IMR-90 (cell line): ENCODE data around the gene TENM3. TPM values are rescaled to one million over a fixed set of nuclear protein-coding genes. Genes with fewer than 3 reads are reported as not detected.

Experiments used
- ATAC-seq: fragments of 200-7000 bp; cut with Tn5 transposase; 2 replicates; pipeline ENCODE4 v1.9.1; 2020; ENCODE audit warnings: low read depth, mild to moderate bottlenecking, moderate library complexity
- BruUV-seq: library from RNA; stranded (reverse); fragments of 400-500 nt; replicated peaks from 2 replicates; lab custom pipeline; 2021; lab: Mats Ljungman, UMichigan
- CTCF ChIA-PET: fragments of 300-600 bp; formaldehyde crosslinking; extraction: SDS; loops from one replicate; lab custom pipeline; 2021; ENCODE audit warnings: antibody characterized with exemption; lab: Yijun Ruan, JAX
- POLR2A ChIA-PET: fragments of 300-600 bp; sonication (Branson Sonifier 250); formaldehyde crosslinking; loops from one replicate; lab custom pipeline; 2022; ENCODE audit warnings: antibody characterized with exemption; ENCODE audit not compliant: unreplicated experiment; lab: Charles Lee
- DNase-seq: peaks from one replicate; pipeline ENCODE4 v3.0.0; 2013
- H2AFZ ChIP-seq: replicated peaks from 2 replicates; pipeline ENCODE3; 2013; ENCODE audit warnings: low read length, mild to moderate bottlenecking; ENCODE audit not compliant: poor library complexity
- H2AK5ac ChIP-seq: 2 replicates; pipeline ENCODE4 v1.6.1; 2013; ENCODE audit warnings: low read depth, low read length, inconsistent platforms
- H2AK9ac ChIP-seq: replicated peaks from 2 replicates; pipeline ENCODE3; 2013; ENCODE audit warnings: mild to moderate bottlenecking, low read depth, low read length, moderate library complexity; ENCODE audit not compliant: poor library complexity
- H2BK120ac ChIP-seq: 2 replicates; pipeline ENCODE4 v1.6.1; 2013; ENCODE audit warnings: low read depth, low read length, inconsistent platforms
- H2BK15ac ChIP-seq: 3 replicates; pipeline ENCODE4 v1.6.1; 2013; ENCODE audit warnings: low read depth, low read length, inconsistent platforms
- H2BK20ac ChIP-seq: 2 replicates; pipeline ENCODE4 v1.6.1; 2013; ENCODE audit warnings: low read depth, mild to moderate bottlenecking, inconsistent platforms, low read length, moderate library complexity
- H2BK5ac ChIP-seq: 2 replicates; pipeline ENCODE4 v1.6.1; 2013; ENCODE audit warnings: mild to moderate bottlenecking, low read depth, low read length, inconsistent platforms; ENCODE audit not compliant: poor library complexity, severe bottlenecking
- H3K14ac ChIP-seq: replicated peaks from 2 replicates; pipeline ENCODE4 v1.6.1; 2013; ENCODE audit warnings: low read depth, low read length, inconsistent platforms
- H3K18ac ChIP-seq: 2 replicates; pipeline ENCODE4 v1.6.1; 2013; ENCODE audit warnings: low read depth, low read length, control low read depth
- H3K23ac ChIP-seq: 2 replicates; pipeline ENCODE4 v1.6.1; 2013; ENCODE audit warnings: low read depth, low read length, inconsistent platforms
- H3K27ac ChIP-seq: 2 replicates; pipeline ENCODE4 v1.5.1; 2013; ENCODE audit warnings: mild to moderate bottlenecking, control low read depth, low read length; ENCODE audit not compliant: insufficient read depth
- H3K27me3 ChIP-seq: 2 replicates; pipeline ENCODE4 v1.6.1; 2013; ENCODE audit warnings: low read length; ENCODE audit not compliant: control insufficient read depth, insufficient read depth
- H3K36me3 ChIP-seq: 2 replicates; pipeline ENCODE4 v1.6.1; 2013; ENCODE audit warnings: low read length, mixed read lengths; ENCODE audit not compliant: control insufficient read depth, insufficient read depth
- H3K4ac ChIP-seq: 2 replicates; pipeline ENCODE4 v1.6.1; 2013; ENCODE audit warnings: low read depth, low read length, inconsistent platforms
- H3K4me1 ChIP-seq: 2 replicates; pipeline ENCODE4 v1.6.1; 2013; ENCODE audit warnings: low read length, mixed read lengths; ENCODE audit not compliant: control insufficient read depth, insufficient read depth
- H3K4me2 ChIP-seq: 2 replicates; pipeline ENCODE4 v1.6.1; 2013; ENCODE audit warnings: low read depth, mild to moderate bottlenecking, control low read depth, low read length, moderate library complexity
- H3K4me3 ChIP-seq: 2 replicates; pipeline ENCODE4 v1.5.1; 2013; ENCODE audit warnings: low read depth, mild to moderate bottlenecking, control low read depth, low read length, moderate library complexity; ENCODE audit not compliant: insufficient read depth
- H3K56ac ChIP-seq: 2 replicates; pipeline ENCODE4 v1.6.1; 2013; ENCODE audit warnings: low read length, inconsistent platforms; ENCODE audit not compliant: insufficient read depth; ENCODE audit errors: extremely low read depth
- H3K79me1 ChIP-seq, 2 experiments: 2 replicates each; pipeline ENCODE4 v1.6.1; 2013; ENCODE audit warnings: low read length in 2 of 2, inconsistent platforms in 1 of 2, low read depth in 1 of 2
- H3K9ac ChIP-seq: 2 replicates; pipeline ENCODE4 v1.6.1; 2013; ENCODE audit warnings: low read depth, low read length, control low read depth
- H3K9me1 ChIP-seq: 2 replicates; pipeline ENCODE4 v1.6.1; 2013; ENCODE audit warnings: low read length, inconsistent platforms; ENCODE audit not compliant: insufficient read depth
- H3K9me3 ChIP-seq: 2 replicates; pipeline ENCODE4 v1.6.1; 2013; ENCODE audit warnings: low read length; ENCODE audit not compliant: control insufficient read depth, insufficient read depth
- H4K20me1 ChIP-seq: 2 replicates; pipeline ENCODE4 v1.6.1; 2013; ENCODE audit warnings: low read length, inconsistent platforms; ENCODE audit not compliant: insufficient read depth
- H4K5ac ChIP-seq: 2 replicates; pipeline ENCODE4 v1.6.1; 2013; ENCODE audit warnings: mild to moderate bottlenecking, low read depth, low read length, control low read depth
- H4K8ac ChIP-seq, 2 experiments: 2 replicates each; pipeline ENCODE4 v1.6.1; 2013; ENCODE audit warnings: low read depth in 2 of 2, low read length in 2 of 2, control low read depth in 1 of 2, inconsistent platforms in 1 of 2
- H4K91ac ChIP-seq: 2 replicates; pipeline ENCODE4 v1.6.1; 2013; ENCODE audit warnings: low read depth, low read length, inconsistent platforms; ENCODE audit not compliant: insufficient read depth
- BHLHE40 ChIP-seq: fragments of 150-350 bp; IDR thresholded peaks from 2 replicates; pipeline ENCODE4 v1.6.1; 2016; ENCODE audit warnings: mild to moderate bottlenecking, low read depth, low read length
- ELK1 ChIP-seq: fragments of 150-350 bp; IDR thresholded peaks from 2 replicates; pipeline ENCODE4 v1.6.1; 2016; ENCODE audit warnings: low read depth, mild to moderate bottlenecking, low read length, moderate library complexity, borderline replicate concordance
- FOS ChIP-seq: fragments of 150-350 bp; IDR thresholded peaks from 2 replicates; pipeline ENCODE4 v1.6.1; 2016; ENCODE audit warnings: low read depth, low read length
- MAFK ChIP-seq: IDR thresholded peaks from 2 replicates; pipeline ENCODE4 v1.6.1; 2012; ENCODE audit warnings: low read depth, low read length, improper control_type of control experiment
- MAZ ChIP-seq: IDR thresholded peaks from 2 replicates; pipeline ENCODE4 v1.6.1; 2012; ENCODE audit warnings: low read depth, mild to moderate bottlenecking, low read length, improper control_type of control experiment, moderate library complexity, borderline replicate concordance
- NFE2L2 ChIP-seq: fragments of 150-350 bp; IDR thresholded peaks from 2 replicates; pipeline ENCODE4 v1.6.1; 2016; ENCODE audit warnings: low read depth, mild to moderate bottlenecking, low read length
- POLR2A ChIP-seq: IDR thresholded peaks from 2 replicates; pipeline ENCODE4 v1.6.1; 2012; ENCODE audit warnings: mild to moderate bottlenecking, low read depth, low read length
- RCOR1 ChIP-seq: IDR thresholded peaks from 2 replicates; pipeline ENCODE4 v1.6.1; 2012; ENCODE audit warnings: mild to moderate bottlenecking, low read length, improper control_type of control experiment; ENCODE audit not compliant: insufficient replicate concordance
- WGBS, 2 experiments: methylation state at CpG; one replicate each; pipeline versions ENCODE4 v1.1.5 to v1.1.7; 2013; ENCODE audit warnings: missing lambda C conversion rate in 2 of 2; ENCODE audit not compliant: insufficient read length in 1 of 2; ENCODE audit errors: extremely low coverage in 2 of 2; 5-methylcytosine and 5-hydroxymethylcytosine counted together
- dilution Hi-C: fragments of 300-500 bp; cut with HindIII; formaldehyde crosslinking; loops from one replicate; pipeline ENCODE4 v1.14.3; 2018; ENCODE audit warnings: low sequenced_read_pairs; ENCODE audit not compliant: unreplicated experiment
- in situ Hi-C: fragments of 300-500 bp; cut with MboI; formaldehyde crosslinking; loops from 3 replicates; pipeline ENCODE4 v1.14.3; 2019; ENCODE audit warnings: low sequenced_read_pairs, inconsistent platforms, mixed read lengths
- intact Hi-C: fragments of 100-400 bp; cut with micrococcal nuclease; formaldehyde crosslinking; loops from 2 replicates; pipeline ENCODE4 v1.10.0; 2022
- polyA plus RNA-seq, 3 experiments: library from polyadenylated mRNA; depleted of rRNA; stranded (reverse); fragments of >200 nt; gene quantifications; 2 replicates each; pipeline ENCODE4 v1.2.3, GENCODE V29; 2012; ENCODE audit warnings: low replicate concordance in 1 of 3
- total RNA-seq: library from RNA; depleted of rRNA; stranded (reverse); fragments of >200 nt; gene quantifications from 2 replicates; pipeline ENCODE4 v1.2.3, GENCODE V29; 2012
- TF ChIP-seq, protein P1 (sequence below): conservative IDR thresholded peaks from 2 replicates; pipeline ENCODE4 v1.5.1; 2012; ENCODE audit warnings: mild to moderate bottlenecking, low read depth, low read length, improper control_type of control experiment

The TENM3 gene
- total and polyA plus RNA-seq, 2 of the 4 experiments (the other 2 are of a cell fraction): 29.9 to 173 TPM

GRCh38 chr4:182325848-182326255, 82.7 kb downstream of the TENM3 start:
- peaks cover 3% of the 10 kb centered on the region; the same call in 1 of the 2 replicates for H3K36me3 ChIP-seq
- 95% methylated on average over 4 of the region's 16 CpGs; no CpG with 5 or more reads in 1 of the 2 experiments for WGBS, 2 experiments

More at GRCh38 chr4:182325848-182326255, 82.7 kb downstream of the TENM3 start:
- no peak overlapping the region for H3K23ac ChIP-seq
- H2AFZ ChIP-seq: no peak overlapping the region
- in situ Hi-C loops: no loop called here
- no peak overlapping the region for H2AK5ac ChIP-seq
- H3K18ac ChIP-seq: no peak overlapping the region
- H2BK20ac ChIP-seq: no peak overlapping the region
- H3K27me3 ChIP-seq: no peaks in the 10 kb centered on the region
- intact Hi-C loops: no loop called here
- H3K9me1 ChIP-seq: no peaks in the 10 kb centered on the region; the same call in 1 of the 2 replicates
- H3K79me1 ChIP-seq: no peaks in the 10 kb centered on the region
- DNase-seq: no peak
- no peak overlapping the region for H2BK120ac ChIP-seq
- no peaks in the 10 kb centered on the region for H4K20me1 ChIP-seq
- no peak overlapping the region for H3K27ac ChIP-seq
- no peak overlapping the region for H3K14ac ChIP-seq
- H4K91ac ChIP-seq: no peak overlapping the region
- ATAC-seq: no peak
- H2AK9ac ChIP-seq: no peak overlapping the region
- no peak overlapping the region for H3K4me2 ChIP-seq
- no TSS peak for BruUV-seq
- ChIA-PET POLR2A (no interaction called here), CTCF (no interaction called here)
- no peak overlapping the region for H3K56ac ChIP-seq
- no peaks in the 10 kb centered on the region for H3K9me3 ChIP-seq
- dilution Hi-C loops: no loop called here
- TF ChIP-seq NFE2L2 (no peak), FOS (no peak), MAZ (no peak), MAFK (no peak), BHLHE40 (no peak), POLR2A (no peak), RCOR1 (no peak), ELK1 (no peak)
- TF ChIP-seq, protein P1, sequence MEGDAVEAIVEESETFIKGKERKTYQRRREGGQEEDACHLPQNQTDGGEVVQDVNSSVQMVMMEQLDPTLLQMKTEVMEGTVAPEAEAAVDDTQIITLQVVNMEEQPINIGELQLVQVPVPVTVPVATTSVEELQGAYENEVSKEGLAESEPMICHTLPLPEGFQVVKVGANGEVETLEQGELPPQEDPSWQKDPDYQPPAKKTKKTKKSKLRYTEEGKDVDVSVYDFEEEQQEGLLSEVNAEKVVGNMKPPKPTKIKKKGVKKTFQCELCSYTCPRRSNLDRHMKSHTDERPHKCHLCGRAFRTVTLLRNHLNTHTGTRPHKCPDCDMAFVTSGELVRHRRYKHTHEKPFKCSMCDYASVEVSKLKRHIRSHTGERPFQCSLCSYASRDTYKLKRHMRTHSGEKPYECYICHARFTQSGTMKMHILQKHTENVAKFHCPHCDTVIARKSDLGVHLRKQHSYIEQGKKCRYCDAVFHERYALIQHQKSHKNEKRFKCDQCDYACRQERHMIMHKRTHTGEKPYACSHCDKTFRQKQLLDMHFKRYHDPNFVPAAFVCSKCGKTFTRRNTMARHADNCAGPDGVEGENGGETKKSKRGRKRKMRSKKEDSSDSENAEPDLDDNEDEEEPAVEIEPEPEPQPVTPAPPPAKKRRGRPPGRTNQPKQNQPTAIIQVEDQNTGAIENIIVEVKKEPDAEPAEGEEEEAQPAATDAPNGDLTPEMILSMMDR: no peak
- H3K4me1 ChIP-seq: no peaks in the 10 kb centered on the region
- no peak overlapping the region for H4K5ac ChIP-seq
- H3K4me3 ChIP-seq: no peak overlapping the region
- no peak overlapping the region for H4K8ac ChIP-seq
- H2BK5ac ChIP-seq: no peak overlapping the region
- no peak overlapping the region for H2BK15ac ChIP-seq
- no peak overlapping the region for H3K4ac ChIP-seq
- no peak overlapping the region for H3K9ac ChIP-seq
